ENCODE results near the gene DXO.

Gene DXO

DNA sequence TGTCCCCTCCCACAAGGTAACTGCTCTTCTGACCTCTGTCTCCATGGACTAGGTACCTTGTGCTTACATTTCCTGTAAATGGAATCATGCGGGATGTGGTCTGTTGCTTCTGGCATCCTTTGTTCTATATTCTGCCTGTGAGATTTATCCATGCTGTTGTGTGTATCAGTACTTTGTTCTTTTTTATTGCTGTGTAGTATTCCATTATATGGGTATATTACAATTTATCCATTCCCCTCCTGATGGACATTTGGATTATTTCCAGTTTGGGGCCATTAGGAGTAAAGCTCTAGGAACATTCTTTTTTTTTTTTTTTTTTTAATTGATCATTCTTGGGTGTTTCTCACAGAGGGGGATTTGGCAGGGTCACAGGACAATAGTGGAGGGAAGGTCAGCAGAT is 41.0 kb downstream of the DXO start:
- no peak for DNase-seq (ENCODE audit: low read depth in 2 of 2)

DNA sequence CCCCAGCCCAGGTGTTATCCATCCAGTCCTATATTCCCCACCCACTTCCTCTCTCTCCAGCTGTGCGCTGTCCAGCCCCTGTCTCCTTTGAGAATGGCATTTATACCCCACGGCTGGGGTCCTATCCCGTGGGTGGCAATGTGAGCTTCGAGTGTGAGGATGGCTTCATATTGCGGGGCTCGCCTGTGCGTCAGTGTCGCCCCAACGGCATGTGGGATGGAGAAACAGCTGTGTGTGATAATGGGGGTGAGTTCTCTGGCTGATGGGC is 43.3 kb downstream of the DXO start:
- no peak for DNase-seq (ENCODE audit: low read depth in 2 of 2)

DNA sequence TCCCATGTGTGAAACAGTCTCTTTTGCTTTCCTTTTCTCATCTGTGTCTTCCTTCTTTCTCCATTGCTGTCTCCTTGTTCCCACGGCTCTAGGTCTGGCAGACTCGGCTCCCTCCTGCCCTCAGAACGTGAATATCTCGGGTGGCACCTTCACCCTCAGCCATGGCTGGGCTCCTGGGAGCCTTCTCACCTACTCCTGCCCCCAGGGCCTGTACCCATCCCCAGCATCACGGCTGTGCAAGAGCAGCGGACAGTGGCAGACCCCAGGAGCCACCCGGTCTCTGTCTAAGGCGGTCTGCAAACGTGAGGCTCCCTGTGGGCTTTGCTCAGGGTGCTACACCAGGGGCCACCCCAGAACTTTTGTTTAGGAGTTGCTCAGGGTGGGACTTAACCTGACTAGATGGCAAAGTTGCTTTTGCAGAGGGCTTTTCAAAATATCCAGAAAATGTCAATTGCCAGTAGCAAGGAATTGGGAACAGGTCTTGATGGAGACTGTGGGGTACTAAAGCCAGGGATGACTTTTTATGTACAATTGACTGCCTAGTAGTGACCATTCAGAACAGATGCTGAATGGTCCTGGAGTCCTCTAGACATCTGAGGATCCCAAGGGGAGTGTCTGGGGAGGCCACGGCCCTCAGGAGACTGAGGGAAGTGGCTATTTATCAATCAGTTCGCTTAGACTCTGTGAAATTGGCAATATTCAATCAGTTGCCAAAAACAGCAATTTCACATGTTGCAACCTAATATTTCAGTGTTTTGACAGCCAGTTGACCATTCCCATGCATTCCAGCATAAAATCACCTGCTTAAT is 43.9 kb downstream of the DXO start:
- no peak for DNase-seq (ENCODE audit: low read depth in 2 of 2)

DNA sequence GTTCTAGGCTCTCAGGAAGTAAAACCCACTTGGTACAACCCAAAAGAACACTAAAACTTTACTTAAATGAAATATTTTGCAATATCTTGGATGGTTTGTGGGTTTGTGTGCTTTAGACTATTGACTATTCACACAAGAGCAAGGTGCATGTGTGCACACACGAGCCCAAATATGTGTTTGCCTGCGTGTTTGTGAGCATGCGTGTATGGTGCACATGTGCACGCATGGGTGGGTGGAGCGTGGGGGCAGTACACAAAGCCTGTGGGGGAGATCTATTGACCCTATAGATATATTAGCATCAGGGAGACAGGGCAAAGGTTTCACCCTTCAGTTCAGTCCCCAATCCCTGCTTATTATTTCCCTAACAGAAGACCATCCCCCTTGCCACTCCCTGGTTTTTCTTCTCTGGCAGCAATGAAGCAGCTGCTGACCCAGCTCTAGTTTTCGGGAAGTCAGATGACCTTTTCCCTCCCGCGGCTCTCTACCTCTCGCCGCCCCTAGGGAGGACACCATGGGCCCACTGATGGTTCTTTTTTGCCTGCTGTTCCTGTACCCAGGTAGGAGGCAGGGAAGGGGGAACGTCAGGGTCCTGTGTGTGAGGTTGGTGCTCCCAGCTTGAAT is 44.6 kb downstream of the DXO start, which contains the start of gene C2:
Gene C2, plus strand, starts transcription at position 476 of the 621 bp plus-strand sequence. Its CDS starts 36 bp downstream, at position 512.
- DNase-seq (ENCODE audit: low read depth in 2 of 2) = no peak

DNA sequence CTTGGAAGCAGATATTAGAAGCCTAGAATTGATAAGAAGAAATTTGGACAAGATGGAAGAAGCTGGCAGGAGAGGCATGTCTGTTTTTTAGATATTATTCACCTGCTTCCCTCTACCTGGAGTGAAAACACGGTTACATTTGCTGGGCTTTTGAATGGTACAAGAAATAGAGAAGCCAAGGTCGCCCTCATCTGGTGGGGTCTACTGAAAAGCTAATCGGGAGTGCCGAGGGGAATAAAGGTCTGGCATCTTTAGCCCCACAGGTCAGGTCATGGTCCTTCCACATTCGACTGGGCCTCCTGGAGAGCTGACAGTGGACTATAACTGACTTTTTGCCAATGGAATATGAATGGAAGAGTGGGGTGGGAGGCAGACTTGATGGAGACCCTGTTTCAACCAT is 49.0 kb downstream of the DXO start:
- no peak for DNase-seq (ENCODE audit: low read depth in 2 of 2)

DNA sequence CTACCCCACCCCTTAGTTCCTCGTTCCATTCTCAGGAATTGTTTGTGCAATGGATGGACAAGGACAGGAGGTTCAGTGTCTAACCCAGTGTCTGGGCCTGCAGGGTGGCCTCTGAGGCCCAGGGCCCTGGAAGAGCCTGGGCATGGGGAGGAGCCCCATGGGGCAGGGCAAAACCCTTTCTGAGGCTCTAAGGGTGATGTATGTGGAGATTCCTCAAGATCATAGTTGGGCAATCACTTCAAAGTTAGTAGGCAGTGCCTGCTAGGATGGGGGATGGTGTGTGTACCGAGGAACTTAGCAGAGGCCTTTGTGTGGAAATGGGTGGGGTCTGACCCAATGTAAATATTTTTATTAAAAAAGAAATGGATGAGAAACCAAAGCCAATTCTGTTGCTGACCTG is 51.1 kb downstream of the DXO start:
- no peak for DNase-seq (ENCODE audit: low read depth in 2 of 2)

All from stimulated activated CD8-positive, alpha-beta memory T cell treated with anti-CD3 and anti-CD28 coated beads, Interleukin-2, amount 100 ng/mL, for 48 hours (primary cell).